AG10803 (cell line): ENCODE measurements around the gene FXYD6.

Experiments
- DNase-seq: peaks from one replicate; pipeline ENCODE4 v3.0.0; 2010; ENCODE audit warnings: low read depth
- H3K4me3 ChIP-seq: 2 replicates; pipeline ENCODE4 v1.5.1; 2011; ENCODE audit warnings: mild to moderate bottlenecking, low read length, control low read depth
- CTCF ChIP-seq: conservative IDR thresholded peaks from 2 replicates; pipeline ENCODE4 v1.5.1; 2011; ENCODE audit warnings: mild to moderate bottlenecking, low read length, control low read depth, inconsistent platforms

Gene FXYD6

GRCh38 chr11:117874910-117875381 is 1.5 kb downstream of the FXYD6 start:
- TF ChIP-seq CTCF: no peak
- DNase-seq: no peak
- H3K4me3 ChIP-seq: no peak overlapping the region

GRCh38 chr11:117874253-117874909 is 2.1 kb downstream of the FXYD6 start:
- H3K4me3 ChIP-seq: no peak overlapping the region
- no peak for DNase-seq
- no peak for TF ChIP-seq CTCF

GRCh38 chr11:117873828-117874125 is 2.7 kb downstream of the FXYD6 start:
- H3K4me3 ChIP-seq: no peak overlapping the region
- no peak for DNase-seq
- no peak for TF ChIP-seq CTCF

- no peak for TF ChIP-seq CTCF
Measured at GRCh38 chr11:117872975-117873827, 3.3 kb downstream of the FXYD6 start.

GRCh38 chr11:117872420-117872961 is 4.0 kb downstream of the FXYD6 start:
- no peak for TF ChIP-seq CTCF
- DNase-seq: no peak
- no peak overlapping the region for H3K4me3 ChIP-seq

More at GRCh38 chr11:117872975-117873827, 3.3 kb downstream of the FXYD6 start:
- no peak for DNase-seq
- no peak overlapping the region for H3K4me3 ChIP-seq

- no peak for TF ChIP-seq CTCF
- no peak for DNase-seq
- H3K4me3 ChIP-seq: no peak overlapping the region
Measured at GRCh38 chr11:117871784-117872183, 4.7 kb downstream of the FXYD6 start.

GRCh38 chr11:117871160-117871559 is 5.3 kb downstream of the FXYD6 start:
- no peak for DNase-seq
- no peak for TF ChIP-seq CTCF
- H3K4me3 ChIP-seq: no peak overlapping the region
